Measurements from ENCODE around the gene ZDHHC9. TPM values are rescaled to one million over a fixed set of nuclear protein-coding genes. Genes with fewer than 3 reads are reported as not detected.

Gene ZDHHC9
- total and polyA plus RNA-seq, 2 donors (not counting 1 experiment from before 2014, with no cell fraction given): 1.3 to 6.1 TPM

DNA sequence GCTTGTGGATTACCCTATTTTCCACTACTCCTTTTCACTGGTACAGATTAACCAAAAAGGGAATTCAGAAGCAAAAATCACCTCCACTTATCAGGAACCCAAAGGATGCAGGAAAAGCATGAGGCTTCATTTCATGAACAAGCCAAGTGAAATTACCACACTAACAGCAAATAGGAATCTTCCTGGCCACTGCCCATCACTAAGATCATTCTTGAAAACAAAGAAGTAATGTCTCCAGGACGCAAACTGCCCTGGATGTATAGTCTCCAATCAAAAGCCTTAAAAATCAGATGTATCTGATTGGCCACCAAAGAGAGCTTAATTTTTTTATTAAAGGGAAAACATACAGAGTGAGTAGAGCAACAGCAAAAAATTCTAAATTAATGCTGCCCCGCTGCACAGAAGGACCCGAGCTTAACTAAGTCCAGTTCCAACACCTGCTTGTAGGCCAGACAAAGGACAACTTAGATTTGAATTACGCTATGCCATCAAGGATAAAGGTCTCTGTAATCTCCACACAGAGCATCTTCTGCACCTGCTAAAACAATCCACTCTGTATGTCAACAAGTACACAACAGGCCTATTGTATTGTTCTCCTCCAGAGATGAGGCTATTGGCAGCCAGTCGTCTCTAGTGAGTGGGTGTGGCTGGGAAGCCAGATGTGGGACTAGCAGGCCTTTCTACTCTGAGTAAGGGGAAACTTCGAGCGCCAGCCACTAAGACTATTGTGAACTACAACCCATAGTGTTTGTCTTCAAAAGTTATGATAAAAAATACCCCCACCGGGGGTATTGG, 12.4 kb downstream of the ZDHHC9 start:
- H3K4me1 ChIP-seq (ENCODE audit: control insufficient read depth in 2 of 2, insufficient read depth in 2 of 2, low read length in 2 of 2): peaks cover under 1 to 2% of the 10 kb centered on the region in 2 donors
- no peaks in the 10 kb centered on the region for H3K27me3 ChIP-seq (replicated peaks in 1 of 4; ENCODE audit: control extremely low read depth in 1 of 4, control insufficient read depth in 3 of 4, insufficient read depth in 4 of 4, low read length in 3 of 4)
- POLR2A ChIA-PET: no interaction called here
- no peak overlapping the region for H3K9ac ChIP-seq (ENCODE audit: low read length)
- H3K4me3 ChIP-seq (ENCODE audit: control extremely low read depth in 1 of 5, extremely low read depth in 1 of 5, insufficient read depth in 1 of 5, low read depth in 2 of 5, low read length in 4 of 5): no peak overlapping the region
- no peak overlapping the region for H2AFZ ChIP-seq (ENCODE audit: insufficient read depth, low read depth, low read length, poor library complexity, severe bottlenecking)
- H3K4me2 ChIP-seq (replicated peaks; ENCODE audit: low read depth, low read length, poor library complexity, severe bottlenecking): no peak overlapping the region
- CTCF ChIA-PET: interaction anchor here (0.6 kb wide), 1 partner anchor 246 kb away, joined by 3 read pairs; no protein-coding TSS in a partner anchor
- H3K4me1 Mint-ChIP-seq: peaks cover 4% of the 10 kb centered on the region
- WGBS (ENCODE audit: insufficient coverage): 83% methylated on average over 1 of the region's 8 CpGs
- no peak overlapping the region for H3K27ac Mint-ChIP-seq
- no peaks in the 10 kb centered on the region for H3K36me3 ChIP-seq (replicated peaks in 1 of 2; ENCODE audit: control extremely low read depth in 1 of 2, control insufficient read depth in 1 of 2, extremely low read depth in 1 of 2, insufficient read depth in 2 of 2, low read length in 1 of 2)
- no peak overlapping the region for H3K4me3 Mint-ChIP-seq
- ATAC-seq (ENCODE audit: low read depth): no peak
- no peak for DNase-seq
- H4K20me1 ChIP-seq (ENCODE audit: control insufficient read depth, insufficient read depth, low read length, poor library complexity, severe bottlenecking): no peaks in the 10 kb centered on the region
- H3K9me3 Mint-ChIP-seq (ENCODE audit: insufficient read depth): no peaks in the 10 kb centered on the region
- no peaks in the 10 kb centered on the region for H3K27me3 Mint-ChIP-seq
- no peak overlapping the region for H3K27ac ChIP-seq (ENCODE audit: low read length in 2 of 2)
- TF ChIP-seq, protein P1, sequence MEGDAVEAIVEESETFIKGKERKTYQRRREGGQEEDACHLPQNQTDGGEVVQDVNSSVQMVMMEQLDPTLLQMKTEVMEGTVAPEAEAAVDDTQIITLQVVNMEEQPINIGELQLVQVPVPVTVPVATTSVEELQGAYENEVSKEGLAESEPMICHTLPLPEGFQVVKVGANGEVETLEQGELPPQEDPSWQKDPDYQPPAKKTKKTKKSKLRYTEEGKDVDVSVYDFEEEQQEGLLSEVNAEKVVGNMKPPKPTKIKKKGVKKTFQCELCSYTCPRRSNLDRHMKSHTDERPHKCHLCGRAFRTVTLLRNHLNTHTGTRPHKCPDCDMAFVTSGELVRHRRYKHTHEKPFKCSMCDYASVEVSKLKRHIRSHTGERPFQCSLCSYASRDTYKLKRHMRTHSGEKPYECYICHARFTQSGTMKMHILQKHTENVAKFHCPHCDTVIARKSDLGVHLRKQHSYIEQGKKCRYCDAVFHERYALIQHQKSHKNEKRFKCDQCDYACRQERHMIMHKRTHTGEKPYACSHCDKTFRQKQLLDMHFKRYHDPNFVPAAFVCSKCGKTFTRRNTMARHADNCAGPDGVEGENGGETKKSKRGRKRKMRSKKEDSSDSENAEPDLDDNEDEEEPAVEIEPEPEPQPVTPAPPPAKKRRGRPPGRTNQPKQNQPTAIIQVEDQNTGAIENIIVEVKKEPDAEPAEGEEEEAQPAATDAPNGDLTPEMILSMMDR (IDR thresholded peaks at IDR 0.05): no peak
- TF ChIP-seq EZH2 (IDR thresholded peaks at IDR 0.05; ENCODE audit: borderline replicate concordance, insufficient read depth, low read depth, low read length, poor library complexity, severe bottlenecking): no peak
- intact Hi-C loops (cut with micrococcal nuclease): no loop called here
- H3K9me3 ChIP-seq (ENCODE audit: control extremely low read depth in 1 of 3, control insufficient read depth in 2 of 3, insufficient read depth in 1 of 3, low read length in 2 of 3): no peaks in the 10 kb centered on the region
- no peaks in the 10 kb centered on the region for H3K79me2 ChIP-seq (ENCODE audit: control insufficient read depth, insufficient read depth, low read length)

DNA sequence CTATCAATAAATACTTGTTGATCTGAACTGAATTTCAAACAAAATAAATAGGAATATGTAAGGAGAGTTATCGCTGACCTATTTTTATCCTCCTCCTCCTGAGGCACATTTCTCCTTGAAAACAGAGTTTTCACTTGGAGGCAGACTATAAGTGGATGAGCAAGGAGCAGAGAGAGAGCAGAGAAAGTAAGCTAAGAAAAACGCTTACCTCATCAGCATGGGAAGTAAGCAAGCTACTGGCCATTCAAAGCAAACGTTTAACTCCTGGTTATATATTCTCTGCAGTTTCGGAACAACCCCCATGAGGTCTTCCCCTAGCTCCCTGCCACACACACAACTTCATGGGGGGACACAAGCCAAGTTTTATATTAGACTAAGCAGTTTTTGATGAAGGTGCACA, 13.2 kb downstream of the ZDHHC9 start:
- ATAC-seq (ENCODE audit: low read depth) (no peak), DNase-seq (no peak)
- ChIA-PET POLR2A (no interaction called here), CTCF (interaction anchor here (0.6 to 1.3 kb wide), 3 partner anchors 153 to 246 kb away, joined by 3 read pairs; no protein-coding TSS in a partner anchor)
- Mint-ChIP-seq H3K27me3 (no peaks in the 10 kb centered on the region), H3K9me3 (ENCODE audit: insufficient read depth) (no peaks in the 10 kb centered on the region), H3K27ac (no peak overlapping the region), H3K4me1 (peaks cover 8% of the 10 kb centered on the region), H3K4me3 (no peak overlapping the region)
- intact Hi-C loops (cut with micrococcal nuclease): no loop called here
- TF ChIP-seq, protein P1 (IDR thresholded peaks at IDR 0.05): no peak
- Histone ChIP-seq H3K36me3 (replicated peaks in 1 of 2; ENCODE audit: control extremely low read depth in 1 of 2, control insufficient read depth in 1 of 2, extremely low read depth in 1 of 2, insufficient read depth in 2 of 2, low read length in 1 of 2) (no peaks in the 10 kb centered on the region), H3K27ac (ENCODE audit: low read length in 2 of 2) (no peak overlapping the region), H3K9me3 (ENCODE audit: control extremely low read depth in 1 of 3, control insufficient read depth in 2 of 3, insufficient read depth in 1 of 3, low read length in 2 of 3) (no peaks in the 10 kb centered on the region), H2AFZ (ENCODE audit: insufficient read depth, low read depth, low read length, poor library complexity, severe bottlenecking) (no peak overlapping the region), H3K4me3 (ENCODE audit: control extremely low read depth in 1 of 5, extremely low read depth in 1 of 5, insufficient read depth in 1 of 5, low read depth in 2 of 5, low read length in 4 of 5) (no peak overlapping the region), H3K79me2 (ENCODE audit: control insufficient read depth, insufficient read depth, low read length) (no peaks in the 10 kb centered on the region), H3K9ac (ENCODE audit: low read length) (no peak overlapping the region), H3K4me1 (ENCODE audit: control insufficient read depth in 2 of 2, insufficient read depth in 2 of 2, low read length in 2 of 2) (peaks cover 4 to 8% of the 10 kb centered on the region in 2 donors), H3K27me3 (replicated peaks in 1 of 4; ENCODE audit: control extremely low read depth in 1 of 4, control insufficient read depth in 3 of 4, insufficient read depth in 4 of 4, low read length in 3 of 4) (no peaks in the 10 kb centered on the region), H4K20me1 (ENCODE audit: control insufficient read depth, insufficient read depth, low read length, poor library complexity, severe bottlenecking) (no peaks in the 10 kb centered on the region), H3K4me2 (replicated peaks; ENCODE audit: low read depth, low read length, poor library complexity, severe bottlenecking) (no peak overlapping the region)
- no CpG with 5 or more reads among the region's 4 CpGs for WGBS (ENCODE audit: insufficient coverage)
